ENCODE data around the gene NAMPT.

NAMPT gene

DNA sequence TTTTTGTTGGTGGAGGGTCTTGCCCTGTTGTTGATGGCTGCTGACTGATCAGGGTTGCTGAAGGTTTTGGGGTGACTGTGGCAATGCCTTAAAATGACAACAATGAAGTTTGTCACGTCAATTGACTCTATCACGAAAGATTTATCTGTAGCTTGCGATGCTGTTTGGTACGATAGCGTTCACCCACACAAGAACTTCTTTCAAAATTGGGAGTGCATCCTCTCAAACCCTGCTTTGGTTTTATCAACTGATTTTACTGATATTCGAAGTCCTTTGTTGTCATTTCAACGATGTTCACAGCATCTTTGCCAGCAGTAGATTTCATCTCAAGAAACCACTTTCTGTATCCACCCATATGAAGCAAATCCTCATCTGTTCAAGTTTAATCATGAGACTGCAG is 26.0 kb downstream of the NAMPT start:
- no peak overlapping the region for H3K9ac ChIP-seq (ENCODE audit: low read depth in 1 of 2, low read length in 2 of 2)
- H3K36me3 ChIP-seq (ENCODE audit: control insufficient read depth in 2 of 2, insufficient read depth in 2 of 2, low read length in 2 of 2) = peaks cover 34 to 46% of the 10 kb centered on the region in 2 donors
- H3K9me3 ChIP-seq (ENCODE audit: control insufficient read depth in 2 of 2, low read length in 2 of 2) = no peaks in the 10 kb centered on the region
- H3K4me1 ChIP-seq (ENCODE audit: control insufficient read depth in 2 of 2, insufficient read depth in 2 of 2, low read length in 2 of 2) = no peaks in the 10 kb centered on the region
- no peak overlapping the region for H3K4me3 ChIP-seq (ENCODE audit: low read length in 2 of 2)
- H3K27me3 ChIP-seq (ENCODE audit: control insufficient read depth in 2 of 2, insufficient read depth in 2 of 2, low read length in 2 of 2) = no peaks in the 10 kb centered on the region
- H3K27ac ChIP-seq (ENCODE audit: low read depth in 2 of 2, low read length in 2 of 2) = no peak overlapping the region

DNA sequence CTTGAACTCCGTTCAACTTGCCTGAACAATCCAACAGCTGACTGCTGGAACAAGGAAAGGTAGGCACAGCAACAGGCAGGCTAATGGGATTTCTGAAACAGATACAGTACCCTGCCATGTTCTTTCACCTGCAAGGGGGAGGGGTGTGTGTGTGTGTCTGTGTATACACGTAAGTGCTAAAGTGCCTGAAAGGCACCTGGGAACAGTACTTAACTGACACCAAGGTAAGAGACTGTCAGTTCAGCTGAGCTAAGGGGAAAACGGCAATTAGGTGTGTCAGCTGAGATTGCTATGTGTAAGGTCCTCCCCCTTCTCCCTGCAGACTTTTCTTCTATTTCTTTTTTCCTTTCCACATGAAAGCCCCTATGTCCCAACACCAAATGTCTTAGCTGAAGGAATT is 27.0 kb downstream of the NAMPT start:
- Histone ChIP-seq H3K36me3 (ENCODE audit: control insufficient read depth in 2 of 2, insufficient read depth in 2 of 2, low read length in 2 of 2) (peaks cover 40 to 45% of the 10 kb centered on the region in 2 donors), H3K27me3 (ENCODE audit: control insufficient read depth in 2 of 2, insufficient read depth in 2 of 2, low read length in 2 of 2) (no peaks in the 10 kb centered on the region), H3K9ac (ENCODE audit: low read depth in 1 of 2, low read length in 2 of 2) (no peak overlapping the region), H3K9me3 (ENCODE audit: control insufficient read depth in 2 of 2, low read length in 2 of 2) (no peaks in the 10 kb centered on the region), H3K4me3 (ENCODE audit: low read length in 2 of 2) (no peak overlapping the region), H3K27ac (ENCODE audit: low read depth in 2 of 2, low read length in 2 of 2) (no peak overlapping the region), H3K4me1 (ENCODE audit: control insufficient read depth in 2 of 2, insufficient read depth in 2 of 2, low read length in 2 of 2) (no peaks in the 10 kb centered on the region)

DNA sequence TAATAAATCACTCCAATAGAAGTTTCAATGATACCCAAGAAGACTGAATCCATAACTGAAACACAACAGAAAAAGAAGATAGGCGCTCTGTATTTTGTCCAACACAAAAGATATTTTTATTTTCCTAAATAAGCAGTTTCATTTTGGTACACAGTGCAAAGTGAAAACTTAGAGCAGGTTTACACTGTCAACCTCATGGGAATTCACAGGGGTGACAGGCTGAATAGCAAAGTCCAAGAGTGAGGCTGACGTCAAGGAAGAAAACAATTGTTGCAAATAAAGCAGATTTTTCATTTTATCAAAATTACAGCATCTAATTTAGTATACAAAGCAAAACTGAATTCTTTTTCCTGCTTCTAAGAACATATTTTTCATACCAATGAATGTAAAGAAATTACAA is 28.6 kb downstream of the NAMPT start:
- Histone ChIP-seq H3K27ac (ENCODE audit: low read depth in 2 of 2, low read length in 2 of 2) (no peak overlapping the region), H3K4me3 (ENCODE audit: low read length in 2 of 2) (no peak overlapping the region), H3K27me3 (ENCODE audit: control insufficient read depth in 2 of 2, insufficient read depth in 2 of 2, low read length in 2 of 2) (no peaks in the 10 kb centered on the region), H3K36me3 (ENCODE audit: control insufficient read depth in 2 of 2, insufficient read depth in 2 of 2, low read length in 2 of 2) (peaks cover 40 to 54% of the 10 kb centered on the region in 2 donors), H3K4me1 (ENCODE audit: control insufficient read depth in 2 of 2, insufficient read depth in 2 of 2, low read length in 2 of 2) (no peaks in the 10 kb centered on the region), H3K9ac (ENCODE audit: low read depth in 1 of 2, low read length in 2 of 2) (no peak overlapping the region), H3K9me3 (ENCODE audit: control insufficient read depth in 2 of 2, low read length in 2 of 2) (no peaks in the 10 kb centered on the region)

DNA sequence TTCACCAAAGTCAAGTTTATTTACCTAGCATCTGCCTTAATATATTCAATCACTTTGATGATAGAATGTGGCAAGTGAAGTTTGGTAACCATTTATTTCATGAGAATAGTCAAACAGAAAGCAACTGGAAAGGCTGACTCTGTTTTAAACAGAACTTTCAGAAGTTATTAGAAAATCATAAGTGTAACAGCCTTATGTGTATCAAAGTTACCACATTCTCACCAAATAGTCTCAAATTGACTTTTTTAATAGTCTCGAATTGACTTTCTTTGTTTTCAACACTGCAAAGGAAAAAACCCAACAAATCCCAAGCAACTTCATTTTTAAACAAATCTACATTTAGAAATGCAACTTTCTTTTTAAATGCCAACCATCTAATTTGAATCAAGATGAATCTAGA is 29.5 kb downstream of the NAMPT start:
- peaks cover 34 to 49% of the 10 kb centered on the region in 2 donors for H3K36me3 ChIP-seq (ENCODE audit: control insufficient read depth in 2 of 2, insufficient read depth in 2 of 2, low read length in 2 of 2)
- no peak overlapping the region for H3K4me3 ChIP-seq (ENCODE audit: low read length in 2 of 2)
- no peaks in the 10 kb centered on the region for H3K27me3 ChIP-seq (ENCODE audit: control insufficient read depth in 2 of 2, insufficient read depth in 2 of 2, low read length in 2 of 2)
- no peaks in the 10 kb centered on the region for H3K9me3 ChIP-seq (ENCODE audit: control insufficient read depth in 2 of 2, low read length in 2 of 2)
- no peak overlapping the region for H3K27ac ChIP-seq (ENCODE audit: low read depth in 2 of 2, low read length in 2 of 2)
- H3K4me1 ChIP-seq (ENCODE audit: control insufficient read depth in 2 of 2, insufficient read depth in 2 of 2, low read length in 2 of 2) = no peaks in the 10 kb centered on the region
- no peak overlapping the region for H3K9ac ChIP-seq (ENCODE audit: low read depth in 1 of 2, low read length in 2 of 2)

DNA sequence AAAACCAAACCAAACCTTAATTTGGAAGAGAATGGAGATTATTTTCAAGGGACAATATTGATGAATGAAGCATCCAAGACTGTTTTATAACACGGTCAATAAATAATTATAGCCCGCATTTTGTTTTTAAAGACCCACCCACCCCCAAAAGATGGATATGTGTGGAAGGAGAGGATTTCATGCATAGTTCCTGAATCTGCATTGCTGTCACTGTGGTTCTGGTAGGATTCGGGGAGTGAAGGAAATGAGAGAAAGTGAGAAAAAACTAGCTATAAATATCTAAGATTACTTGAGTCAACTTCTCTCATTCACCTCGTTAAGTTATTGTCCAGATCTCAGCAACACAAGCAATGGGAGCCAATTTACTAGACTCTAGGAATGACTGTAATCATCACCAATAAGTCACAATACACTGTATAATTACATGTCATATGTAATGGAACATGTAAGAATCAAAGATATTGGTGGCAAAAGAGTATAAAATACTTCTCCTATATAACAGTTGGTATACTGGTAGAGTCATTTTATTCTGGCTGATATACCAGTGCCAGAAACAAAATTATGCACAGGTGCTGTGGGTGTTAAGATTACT is 30.2 kb downstream of the NAMPT start:
- H3K4me1 ChIP-seq (ENCODE audit: control insufficient read depth in 2 of 2, insufficient read depth in 2 of 2, low read length in 2 of 2) = no peaks in the 10 kb centered on the region
- no peak overlapping the region for H3K27ac ChIP-seq (ENCODE audit: low read depth in 2 of 2, low read length in 2 of 2)
- no peak overlapping the region for H3K4me3 ChIP-seq (ENCODE audit: low read length in 2 of 2)
- H3K36me3 ChIP-seq (ENCODE audit: control insufficient read depth in 2 of 2, insufficient read depth in 2 of 2, low read length in 2 of 2) = peaks cover 30 to 44% of the 10 kb centered on the region in 2 donors
- no peaks in the 10 kb centered on the region for H3K27me3 ChIP-seq (ENCODE audit: control insufficient read depth in 2 of 2, insufficient read depth in 2 of 2, low read length in 2 of 2)
- H3K9ac ChIP-seq (ENCODE audit: low read depth in 1 of 2, low read length in 2 of 2) = no peak overlapping the region
- H3K9me3 ChIP-seq (ENCODE audit: control insufficient read depth in 2 of 2, low read length in 2 of 2) = no peaks in the 10 kb centered on the region

DNA sequence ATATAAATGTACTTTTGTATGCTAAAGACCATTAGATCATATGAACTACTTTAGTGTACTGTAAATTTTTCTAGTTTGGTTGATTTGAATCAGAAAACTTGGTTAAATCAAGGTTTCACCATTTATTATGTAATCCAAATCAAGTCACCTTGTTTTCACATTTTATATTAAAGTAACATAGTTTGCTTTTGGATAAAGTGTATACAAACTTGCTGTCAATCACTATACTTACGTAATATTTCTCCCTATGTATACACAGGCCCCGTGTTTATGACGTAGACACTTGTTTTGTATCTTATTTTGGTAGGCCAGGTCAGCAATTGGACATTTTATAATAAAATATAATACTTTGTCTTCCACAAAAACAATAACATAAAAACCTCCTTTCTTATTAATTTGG is 32.2 kb downstream of the NAMPT start:
- no peaks in the 10 kb centered on the region for H3K9me3 ChIP-seq (ENCODE audit: control insufficient read depth in 2 of 2, low read length in 2 of 2)

DNA sequence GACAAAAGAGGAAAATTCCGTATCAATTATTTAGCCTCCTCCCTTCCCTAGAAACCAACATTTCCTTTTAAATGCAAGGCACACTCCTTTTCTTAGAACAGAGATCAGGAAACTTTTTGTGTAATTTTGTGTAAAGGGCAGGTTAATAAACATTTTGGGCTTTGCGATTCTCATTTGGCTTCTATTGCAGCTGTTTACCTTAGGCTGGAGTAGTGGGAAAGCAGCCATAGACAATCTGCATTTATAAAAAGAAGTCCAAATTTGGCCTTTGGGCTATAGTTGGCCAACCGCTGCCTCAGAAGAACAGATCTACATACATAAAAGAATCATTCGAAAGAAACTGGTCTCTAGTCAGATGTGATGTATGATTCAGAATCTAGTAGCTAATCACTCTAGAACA is 35.3 kb downstream of the NAMPT start:
- H3K27ac ChIP-seq (ENCODE audit: low read depth in 2 of 2, low read length in 2 of 2) = no peak overlapping the region
- no peak overlapping the region for H3K4me3 ChIP-seq (ENCODE audit: low read length in 2 of 2)
- no peaks in the 10 kb centered on the region for H3K9me3 ChIP-seq (ENCODE audit: control insufficient read depth in 2 of 2, low read length in 2 of 2)
- no peaks in the 10 kb centered on the region for H3K4me1 ChIP-seq (ENCODE audit: control insufficient read depth in 2 of 2, insufficient read depth in 2 of 2, low read length in 2 of 2)
- H3K27me3 ChIP-seq (ENCODE audit: control insufficient read depth in 2 of 2, insufficient read depth in 2 of 2, low read length in 2 of 2) = no peaks in the 10 kb centered on the region
- H3K36me3 ChIP-seq (ENCODE audit: control insufficient read depth in 2 of 2, insufficient read depth in 2 of 2, low read length in 2 of 2) = peaks cover 23 to 34% of the 10 kb centered on the region in 2 donors
- H3K9ac ChIP-seq (ENCODE audit: low read depth in 1 of 2, low read length in 2 of 2) = no peak overlapping the region

More for the DNA sequence above, 32.2 kb downstream of the NAMPT start:
- H3K27me3 ChIP-seq (ENCODE audit: control insufficient read depth in 2 of 2, insufficient read depth in 2 of 2, low read length in 2 of 2) = no peaks in the 10 kb centered on the region
- H3K4me1 ChIP-seq (ENCODE audit: control insufficient read depth in 2 of 2, insufficient read depth in 2 of 2, low read length in 2 of 2) = no peaks in the 10 kb centered on the region
- H3K4me3 ChIP-seq (ENCODE audit: low read length in 2 of 2) = no peak overlapping the region
- peaks cover 25 to 32% of the 10 kb centered on the region in 2 donors for H3K36me3 ChIP-seq (ENCODE audit: control insufficient read depth in 2 of 2, insufficient read depth in 2 of 2, low read length in 2 of 2)
- no peak overlapping the region for H3K9ac ChIP-seq (ENCODE audit: low read depth in 1 of 2, low read length in 2 of 2)
- H3K27ac ChIP-seq (ENCODE audit: low read depth in 2 of 2, low read length in 2 of 2) = no peak overlapping the region

DNA sequence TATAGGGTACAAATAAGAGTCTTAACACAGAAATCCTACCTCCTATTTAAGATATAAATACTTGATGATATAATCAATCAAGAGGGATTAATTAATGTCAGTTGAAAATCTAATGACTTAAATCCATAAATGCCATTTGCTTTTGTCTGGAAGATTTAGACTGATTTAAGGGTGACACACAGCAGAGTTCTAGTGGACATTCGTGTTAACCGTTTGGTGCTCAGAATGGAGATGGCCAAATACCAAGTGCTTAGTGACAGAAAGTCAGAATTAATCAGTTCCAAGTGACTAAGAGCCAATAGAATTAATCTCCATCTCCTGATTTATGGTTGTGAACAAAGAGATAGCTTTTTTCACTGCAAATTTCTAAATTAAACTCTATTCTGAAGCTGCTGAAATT is 36.2 kb downstream of the NAMPT start:
- Histone ChIP-seq H3K4me1 (ENCODE audit: control insufficient read depth in 2 of 2, insufficient read depth in 2 of 2, low read length in 2 of 2) (no peaks in the 10 kb centered on the region), H3K27me3 (ENCODE audit: control insufficient read depth in 2 of 2, insufficient read depth in 2 of 2, low read length in 2 of 2) (no peaks in the 10 kb centered on the region), H3K36me3 (ENCODE audit: control insufficient read depth in 2 of 2, insufficient read depth in 2 of 2, low read length in 2 of 2) (peaks cover 20 to 28% of the 10 kb centered on the region in 2 donors)

DNA sequence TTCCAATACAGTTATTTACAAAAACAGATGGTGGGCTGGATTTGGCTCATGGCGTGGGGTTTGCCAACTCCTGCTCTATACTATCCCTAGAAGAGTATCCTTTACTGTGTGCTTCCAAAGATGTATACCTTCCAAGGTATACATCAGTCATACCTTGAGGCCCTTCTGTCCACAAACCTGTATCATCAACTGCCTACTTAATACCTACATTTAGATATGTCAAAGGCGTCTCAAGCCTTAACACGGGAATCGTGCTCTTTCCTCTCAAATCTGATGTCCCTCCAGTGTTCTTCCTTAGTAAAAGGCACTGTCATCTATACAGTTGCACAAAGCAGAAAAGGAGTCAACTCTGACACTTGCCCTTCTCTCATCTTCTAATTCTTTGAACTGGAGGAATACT is 36.9 kb downstream of the NAMPT start:
- peaks cover 14 to 23% of the 10 kb centered on the region in 2 donors for H3K36me3 ChIP-seq (ENCODE audit: control insufficient read depth in 2 of 2, insufficient read depth in 2 of 2, low read length in 2 of 2)
- H3K4me3 ChIP-seq (ENCODE audit: low read length in 2 of 2) = no peak overlapping the region
- no peaks in the 10 kb centered on the region for H3K27me3 ChIP-seq (ENCODE audit: control insufficient read depth in 2 of 2, insufficient read depth in 2 of 2, low read length in 2 of 2)
- H3K4me1 ChIP-seq (ENCODE audit: control insufficient read depth in 2 of 2, insufficient read depth in 2 of 2, low read length in 2 of 2) = no peaks in the 10 kb centered on the region
- H3K9ac ChIP-seq (ENCODE audit: low read depth in 1 of 2, low read length in 2 of 2) = no peak overlapping the region
- H3K9me3 ChIP-seq (ENCODE audit: control insufficient read depth in 2 of 2, low read length in 2 of 2) = no peaks in the 10 kb centered on the region
- no peak overlapping the region for H3K27ac ChIP-seq (ENCODE audit: low read depth in 2 of 2, low read length in 2 of 2)

More for the DNA sequence above, 36.2 kb downstream of the NAMPT start:
- Histone ChIP-seq H3K4me3 (ENCODE audit: low read length in 2 of 2) (no peak overlapping the region), H3K9ac (ENCODE audit: low read depth in 1 of 2, low read length in 2 of 2) (no peak overlapping the region), H3K9me3 (ENCODE audit: control insufficient read depth in 2 of 2, low read length in 2 of 2) (no peaks in the 10 kb centered on the region), H3K27ac (ENCODE audit: low read depth in 2 of 2, low read length in 2 of 2) (no peak overlapping the region)

DNA sequence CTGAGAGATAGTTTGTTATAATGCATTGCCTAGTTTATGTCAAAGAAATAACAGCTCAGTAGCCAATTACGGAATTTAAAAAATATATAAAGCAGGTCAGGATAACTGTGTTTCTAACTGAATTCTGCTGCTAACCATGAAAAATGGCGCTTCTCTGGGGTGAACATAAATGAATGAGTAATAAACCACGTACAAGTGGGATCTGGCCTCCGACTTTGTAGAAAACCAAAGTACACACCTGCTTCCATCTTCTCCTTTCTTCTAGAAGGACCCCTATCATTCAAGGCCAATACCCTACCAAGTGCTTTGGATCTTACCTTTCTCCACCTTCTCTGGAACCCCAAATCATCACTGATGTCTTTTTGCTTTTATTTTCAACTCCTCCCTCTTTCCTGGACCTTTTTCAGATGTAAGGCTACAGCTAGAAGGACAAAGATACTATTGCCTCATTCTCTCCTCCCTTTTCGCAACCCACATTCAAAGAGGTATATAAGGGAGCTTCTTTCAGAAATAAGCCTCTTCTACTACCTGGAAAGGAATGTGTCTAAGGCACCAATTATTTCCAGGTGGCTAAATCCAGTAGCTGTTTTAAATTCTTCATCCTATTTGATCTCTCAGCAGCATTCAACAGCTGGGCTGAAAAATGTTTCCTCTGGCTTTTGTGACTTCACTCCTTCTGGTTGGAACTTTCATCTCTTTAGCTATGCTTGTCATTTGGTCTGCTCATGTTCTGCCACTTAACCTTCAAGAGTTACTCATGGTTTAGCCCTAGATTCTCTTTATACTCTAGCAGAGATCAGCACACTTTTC is 37.7 kb downstream of the NAMPT start:
- Histone ChIP-seq H3K9ac (ENCODE audit: low read depth in 1 of 2, low read length in 2 of 2) (no peak overlapping the region), H3K9me3 (ENCODE audit: control insufficient read depth in 2 of 2, low read length in 2 of 2) (no peaks in the 10 kb centered on the region), H3K27ac (ENCODE audit: low read depth in 2 of 2, low read length in 2 of 2) (no peak overlapping the region), H3K4me3 (ENCODE audit: low read length in 2 of 2) (no peak overlapping the region), H3K4me1 (ENCODE audit: control insufficient read depth in 2 of 2, insufficient read depth in 2 of 2, low read length in 2 of 2) (no peaks in the 10 kb centered on the region), H3K36me3 (ENCODE audit: control insufficient read depth in 2 of 2, insufficient read depth in 2 of 2, low read length in 2 of 2) (peaks cover 11 to 20% of the 10 kb centered on the region in 2 donors), H3K27me3 (ENCODE audit: control insufficient read depth in 2 of 2, insufficient read depth in 2 of 2, low read length in 2 of 2) (no peaks in the 10 kb centered on the region)
